Activated CD8-positive, alpha-beta memory T cell treated with anti-CD3 and anti-CD28 coated beads, Interleukin-2, amount 10 ng/mL, durations not matched to agents 7 days and 5 days (primary cell): ENCODE measurements around the gene CHI3L1. TPM values are rescaled to one million over a fixed set of nuclear protein-coding genes. Genes with fewer than 3 reads are reported as not detected.

ENCODE experiments used
- ATAC-seq: fragments of 150-1000 bp; cut with Tn5 transposase; one replicate; pipeline ENCODE4 v1.10.0; 2021; ENCODE audit warnings: moderate library complexity
- CTCF ChIA-PET: fragments of 350-600 bp; sonication (Branson Sonifier 250); formaldehyde crosslinking; loops from one replicate; lab custom pipeline; 2021; ENCODE audit warnings: antibody characterized with exemption; lab: Charles Lee
- DNase-seq: peaks from one replicate; pipeline ENCODE4 v3.0.0-alpha.2; 2020
- H3K27ac Mint-ChIP-seq: one replicate; pipeline ENCODE4 v1.8.0; 2021; ENCODE audit warnings: mild to moderate bottlenecking, mixed read lengths
- H3K27me3 Mint-ChIP-seq: one replicate; pipeline ENCODE4 v1.8.0; 2021; ENCODE audit warnings: mixed read lengths
- H3K36me3 Mint-ChIP-seq: one replicate; pipeline ENCODE4 v1.8.0; 2021; ENCODE audit warnings: mild to moderate bottlenecking, mixed read lengths
- H3K4me1 Mint-ChIP-seq: one replicate; pipeline ENCODE4 v1.8.0; 2021; ENCODE audit warnings: mixed read lengths
- H3K4me3 Mint-ChIP-seq: one replicate; pipeline ENCODE4 v1.8.0; 2021; ENCODE audit warnings: mild to moderate bottlenecking, moderate library complexity, mixed read lengths
- H3K9me3 Mint-ChIP-seq: one replicate; pipeline ENCODE4 v1.8.0; 2022; ENCODE audit warnings: low read depth, mixed read lengths
- total RNA-seq, 2 experiments: library from RNA; stranded (reverse); gene quantifications; one replicate each; pipeline ENCODE4 v1.2.3, GENCODE V29; 2021

CHI3L1 gene
- total RNA-seq, 2 experiments from 2014 or later, result not detected

- Mint-ChIP-seq H3K36me3 (no peaks in the 10 kb centered on the region), H3K9me3 (no peaks in the 10 kb centered on the region), H3K27me3 (peaks cover 8% of the 10 kb centered on the region), H3K4me1 (no peaks in the 10 kb centered on the region), H3K27ac (no peak overlapping the region), H3K4me3 (no peak overlapping the region)
- ATAC-seq (no peak), DNase-seq (no peak)
- CTCF ChIA-PET, result interaction anchor here (1.1 to 2.4 kb wide), 5 partner anchors 20 to 109 kb away, joined by 3 to 9 read pairs (median 3); no protein-coding TSS in a partner anchor
These were observed 38.4 kb downstream of the CHI3L1 start for GRCh38 chr1:203148127-203148526.

- Mint-ChIP-seq H3K27ac (no peak overlapping the region), H3K4me1 (no peaks in the 10 kb centered on the region), H3K9me3 (no peaks in the 10 kb centered on the region), H3K36me3 (no peaks in the 10 kb centered on the region), H3K27me3 (peaks cover 5% of the 10 kb centered on the region), H3K4me3 (no peak overlapping the region)
- ATAC-seq (no peak), DNase-seq (no peak)
- CTCF ChIA-PET, result interaction anchor here (1.5 to 2.4 kb wide), 2 partner anchors 24 to 107 kb away, joined by 3 to 9 read pairs; no protein-coding TSS in a partner anchor
These were observed 39.1 kb downstream of the CHI3L1 start for GRCh38 chr1:203147376-203147775.

- ATAC-seq (no peak), DNase-seq (no peak)
- CTCF ChIA-PET, result interaction anchor here (1.5 to 2.4 kb wide), 2 partner anchors 25 to 106 kb away, joined by 3 to 9 read pairs; no protein-coding TSS in a partner anchor
- Mint-ChIP-seq H3K9me3 (no peaks in the 10 kb centered on the region), H3K27me3 (peaks cover 8% of the 10 kb centered on the region), H3K27ac (no peak overlapping the region), H3K36me3 (no peaks in the 10 kb centered on the region), H3K4me1 (no peaks in the 10 kb centered on the region), H3K4me3 (no peak overlapping the region)
These were observed 40.0 kb downstream of the CHI3L1 start for GRCh38 chr1:203146537-203146936.

- Mint-ChIP-seq H3K4me3 (no peak overlapping the region), H3K36me3 (no peaks in the 10 kb centered on the region), H3K27ac (no peak overlapping the region), H3K4me1 (no peaks in the 10 kb centered on the region), H3K9me3 (no peaks in the 10 kb centered on the region), H3K27me3 (peaks cover 8% of the 10 kb centered on the region)
- CTCF ChIA-PET, result no interaction called here
- ATAC-seq (no peak), DNase-seq (no peak)
These were observed 40.5 kb downstream of the CHI3L1 start for GRCh38 chr1:203146042-203146369.

- Mint-ChIP-seq H3K27me3 (peaks cover 8% of the 10 kb centered on the region), H3K4me1 (no peaks in the 10 kb centered on the region), H3K36me3 (no peaks in the 10 kb centered on the region), H3K9me3 (no peaks in the 10 kb centered on the region), H3K4me3 (no peak overlapping the region), H3K27ac (no peak overlapping the region)
- CTCF ChIA-PET, result interaction anchor here (1.4 kb wide), 1 partner anchor 27 kb away, joined by 3 read pairs; no protein-coding TSS in a partner anchor
- ATAC-seq, result no peak
- no peak for DNase-seq
These were observed 41.0 kb downstream of the CHI3L1 start for GRCh38 chr1:203145321-203146041.

- Mint-ChIP-seq H3K27ac (no peak overlapping the region), H3K36me3 (no peaks in the 10 kb centered on the region), H3K9me3 (no peaks in the 10 kb centered on the region), H3K4me1 (no peaks in the 10 kb centered on the region), H3K4me3 (no peak overlapping the region), H3K27me3 (peaks cover 8% of the 10 kb centered on the region)
- ATAC-seq, result no peak
- CTCF ChIA-PET, result interaction anchor here (1.4 kb wide), 1 partner anchor 28 kb away, joined by 3 read pairs; no protein-coding TSS in a partner anchor
- no peak for DNase-seq
These were observed 41.8 kb downstream of the CHI3L1 start for GRCh38 chr1:203144661-203145060.

- Mint-ChIP-seq H3K27me3 (peaks cover 3% of the 10 kb centered on the region), H3K4me3 (no peak overlapping the region), H3K27ac (no peak overlapping the region), H3K36me3 (no peaks in the 10 kb centered on the region), H3K4me1 (no peaks in the 10 kb centered on the region), H3K9me3 (no peaks in the 10 kb centered on the region)
- ATAC-seq, result no peak
- CTCF ChIA-PET, result no interaction called here
- DNase-seq, result no peak
These were observed 42.9 kb downstream of the CHI3L1 start for GRCh38 chr1:203143641-203144040.

GRCh38 chr1:203142684-203143408, 43.7 kb downstream of the CHI3L1 start:
- no peak overlapping the region for H3K4me3 Mint-ChIP-seq
- DNase-seq (no peak), ATAC-seq (no peak)
- H3K36me3 Mint-ChIP-seq, result no peaks in the 10 kb centered on the region
- CTCF ChIA-PET, result no interaction called here
- no peaks in the 10 kb centered on the region for H3K9me3 Mint-ChIP-seq
- H3K27me3 Mint-ChIP-seq, result peaks cover 3% of the 10 kb centered on the region
- H3K27ac Mint-ChIP-seq, result no peak overlapping the region
- H3K4me1 Mint-ChIP-seq, result no peaks in the 10 kb centered on the region

GRCh38 chr1:203142124-203142523, 44.4 kb downstream of the CHI3L1 start:
- CTCF ChIA-PET, result interaction anchor here (1.1 kb wide), 1 partner anchor 16 kb away, joined by 3 read pairs; no protein-coding TSS in a partner anchor
- Mint-ChIP-seq H3K27me3 (peaks cover 5% of the 10 kb centered on the region), H3K9me3 (no peaks in the 10 kb centered on the region), H3K36me3 (no peaks in the 10 kb centered on the region), H3K4me3 (no peak overlapping the region), H3K4me1 (no peaks in the 10 kb centered on the region), H3K27ac (no peak overlapping the region)
- DNase-seq (no peak), ATAC-seq (no peak)

GRCh38 chr1:203140743-203141520, 45.6 kb downstream of the CHI3L1 start:
- H3K4me3 Mint-ChIP-seq, result no peak overlapping the region
- ATAC-seq (no peak), DNase-seq (no peak)
- H3K36me3 Mint-ChIP-seq, result no peaks in the 10 kb centered on the region
- CTCF ChIA-PET, result interaction anchor here (1.1 kb wide), 1 partner anchor 15 kb away, joined by 3 read pairs; no protein-coding TSS in a partner anchor
- peaks cover 6% of the 10 kb centered on the region for H3K4me1 Mint-ChIP-seq
- H3K27ac Mint-ChIP-seq, result no peak overlapping the region
- no peaks in the 10 kb centered on the region for H3K9me3 Mint-ChIP-seq
- peaks cover 11% of the 10 kb centered on the region for H3K27me3 Mint-ChIP-seq

- DNase-seq (no peak), ATAC-seq (no peak)
- no peak overlapping the region for H3K4me3 Mint-ChIP-seq
- H3K27me3 Mint-ChIP-seq, result peaks cover 11% of the 10 kb centered on the region
- H3K27ac Mint-ChIP-seq, result no peak overlapping the region
- no peaks in the 10 kb centered on the region for H3K9me3 Mint-ChIP-seq
- no peaks in the 10 kb centered on the region for H3K36me3 Mint-ChIP-seq
- CTCF ChIA-PET, result no interaction called here
- peaks cover 9% of the 10 kb centered on the region for H3K4me1 Mint-ChIP-seq
These were observed 46.5 kb downstream of the CHI3L1 start for GRCh38 chr1:203139976-203140475.

GRCh38 chr1:203138066-203138465, 48.4 kb downstream of the CHI3L1 start:
- CTCF ChIA-PET, result interaction anchor here (1.2 kb wide), 1 partner anchor 77 kb away, joined by 3 read pairs; no protein-coding TSS in a partner anchor
- Mint-ChIP-seq H3K9me3 (no peaks in the 10 kb centered on the region), H3K4me1 (peaks cover 9% of the 10 kb centered on the region), H3K27ac (no peak overlapping the region), H3K4me3 (no peak overlapping the region), H3K36me3 (no peaks in the 10 kb centered on the region), H3K27me3 (peaks cover 17% of the 10 kb centered on the region)
- DNase-seq (no peak), ATAC-seq (no peak)

GRCh38 chr1:203137324-203137723, 49.2 kb downstream of the CHI3L1 start:
- ATAC-seq, result no peak
- H3K27ac Mint-ChIP-seq, result no peak overlapping the region

More at GRCh38 chr1:203137324-203137723, 49.2 kb downstream of the CHI3L1 start:
- CTCF ChIA-PET, result interaction anchor here (1.2 kb wide), 1 partner anchor 78 kb away, joined by 3 read pairs; no protein-coding TSS in a partner anchor
- H3K36me3 Mint-ChIP-seq, result no peaks in the 10 kb centered on the region
- no peak for DNase-seq
- peaks cover 9% of the 10 kb centered on the region for H3K4me1 Mint-ChIP-seq
- no peak overlapping the region for H3K4me3 Mint-ChIP-seq
- H3K27me3 Mint-ChIP-seq, result peaks cover 17% of the 10 kb centered on the region
- H3K9me3 Mint-ChIP-seq, result no peaks in the 10 kb centered on the region
